ENCODE results near the gene BLACAT1.

BLACAT1 gene

DNA sequence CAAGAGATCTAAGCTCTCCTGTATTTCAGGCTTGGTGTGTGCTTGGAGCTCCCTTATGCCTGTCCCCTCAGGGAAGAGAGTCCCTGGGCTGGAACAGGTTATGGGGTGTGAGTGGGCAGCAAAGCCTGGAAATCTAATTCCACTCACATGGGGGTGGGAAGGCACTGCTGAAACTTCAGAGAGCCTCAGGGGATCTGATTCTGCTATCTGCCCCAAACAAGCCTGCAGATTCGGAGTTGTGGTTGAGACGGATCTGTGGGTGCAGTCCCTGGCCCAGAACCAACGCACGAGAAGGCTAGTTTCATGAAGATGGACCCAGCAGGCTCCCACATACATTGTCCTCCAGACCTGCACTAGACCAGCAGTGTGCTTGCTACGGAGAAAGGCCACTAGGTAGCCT is 2.9 kb downstream of the BLACAT1 start:
- DNase-seq: no peak

DNA sequence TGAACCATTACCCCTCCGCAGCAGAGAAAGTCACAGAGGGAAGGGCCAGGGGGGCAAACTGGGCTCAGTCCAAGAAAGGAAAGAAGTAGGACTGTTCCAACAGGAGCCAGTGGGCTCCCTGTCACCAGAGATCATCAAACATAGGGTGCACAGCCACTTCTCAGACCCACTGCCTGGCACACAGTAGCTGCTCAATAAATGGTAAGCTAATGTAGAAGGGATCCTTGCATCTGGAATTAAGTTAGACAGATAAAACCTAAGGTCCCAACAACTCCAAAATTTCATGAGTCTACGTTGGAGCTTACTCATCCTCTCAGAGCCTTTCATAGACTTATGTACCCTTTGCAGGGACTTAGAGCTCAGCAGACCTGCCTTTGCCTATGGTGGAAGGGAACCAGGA is 3.5 kb downstream of the BLACAT1 start:
- DNase-seq: no peak

DNA sequence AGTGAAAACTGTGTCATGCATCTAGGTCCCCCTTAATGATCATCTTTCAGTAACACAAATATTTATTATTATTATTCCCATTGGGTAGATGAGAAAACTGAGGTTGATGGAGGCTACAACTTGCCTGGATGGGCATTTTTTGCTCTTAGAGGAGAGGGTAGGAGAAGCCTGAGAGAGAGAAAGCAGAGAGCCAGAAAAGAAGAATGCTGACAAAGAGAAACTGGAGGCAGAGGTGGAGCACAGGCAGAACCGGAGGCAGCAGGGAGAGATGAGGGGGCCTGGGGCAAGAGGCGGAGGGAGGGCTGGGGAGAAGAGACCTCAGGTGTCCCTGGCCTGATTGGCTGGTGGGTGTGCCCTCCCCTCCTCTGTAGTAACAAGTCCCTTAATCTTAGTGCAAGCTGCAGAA is 4.1 kb downstream of the BLACAT1 start:
- DNase-seq: no peak

DNA sequence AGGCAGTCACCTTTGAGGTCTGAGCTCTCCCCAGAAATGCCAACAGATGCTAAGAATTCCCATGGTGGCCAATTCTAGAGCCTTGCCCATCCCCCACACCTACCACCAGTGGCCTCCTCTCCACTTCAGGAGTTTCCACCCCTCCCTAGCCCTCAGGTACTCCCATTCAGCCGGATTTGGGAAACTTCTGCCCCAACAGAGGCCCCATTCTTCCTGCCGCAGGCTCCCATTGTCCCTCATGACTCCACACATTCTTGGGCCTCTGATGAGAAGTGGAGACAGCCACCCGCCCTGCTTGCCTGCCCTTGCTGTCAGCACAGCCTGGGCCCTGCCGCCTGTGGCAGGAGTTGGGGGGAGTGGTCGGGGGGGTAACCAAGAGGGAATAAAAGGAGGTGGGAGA is 4.6 kb downstream of the BLACAT1 start:
- DNase-seq: no peak

DNA sequence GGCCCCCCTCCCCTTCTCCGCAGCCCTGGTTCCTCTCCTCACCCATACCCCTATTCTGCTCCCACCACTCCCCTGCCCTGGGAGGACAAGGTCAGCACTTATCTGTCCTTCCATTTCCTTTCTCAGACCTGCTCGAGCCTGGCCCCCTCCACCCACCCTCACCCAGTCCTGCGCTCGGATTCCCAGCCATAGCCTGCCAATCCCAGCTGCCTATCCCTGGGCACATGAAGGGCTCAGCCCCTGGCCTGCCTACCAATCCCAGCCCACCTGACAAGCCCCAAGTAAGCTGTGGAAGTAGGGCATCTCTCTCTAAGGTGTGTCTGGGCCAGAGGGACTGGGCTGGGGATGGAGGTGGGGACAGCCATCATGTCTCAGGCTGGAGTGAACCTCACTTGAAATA is 5.4 kb downstream of the BLACAT1 start:
- DNase-seq: peak; percentile 39

DNA sequence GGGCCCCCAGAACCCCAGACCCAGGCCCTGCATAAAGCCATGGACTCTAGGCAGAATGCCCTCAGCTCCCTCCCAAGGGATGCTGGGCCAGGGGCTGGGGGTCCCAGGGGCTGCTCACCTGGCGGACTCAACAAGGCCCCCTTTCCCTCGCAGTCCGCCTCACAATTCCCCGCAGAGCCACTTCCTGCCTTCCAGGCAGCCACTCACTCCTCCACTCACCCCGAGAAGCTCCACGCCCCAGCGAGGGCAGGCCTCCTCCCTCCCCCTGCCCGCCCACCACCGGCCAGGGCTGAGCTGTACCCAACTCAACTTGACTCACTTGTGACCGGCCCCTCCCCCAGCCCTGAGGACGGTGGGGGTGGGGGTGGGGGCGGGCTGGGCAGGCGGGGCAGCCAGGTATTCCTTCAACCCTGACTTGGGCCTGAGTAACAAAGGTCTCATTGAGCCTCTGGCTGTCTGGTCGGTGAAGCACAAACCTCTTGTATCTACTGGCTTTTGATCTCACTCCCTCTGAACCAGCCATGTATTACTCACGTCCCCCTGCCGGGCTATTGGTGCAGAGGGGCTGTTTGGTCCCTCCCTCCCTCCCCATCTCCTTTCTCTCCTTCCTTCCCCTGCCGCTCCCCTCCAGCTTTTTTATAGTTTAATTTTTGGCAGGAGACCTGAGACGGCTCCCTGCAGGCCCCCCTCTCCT is 5.9 kb downstream of the BLACAT1 start:
- DNase-seq: peak; percentile 86

DNA sequence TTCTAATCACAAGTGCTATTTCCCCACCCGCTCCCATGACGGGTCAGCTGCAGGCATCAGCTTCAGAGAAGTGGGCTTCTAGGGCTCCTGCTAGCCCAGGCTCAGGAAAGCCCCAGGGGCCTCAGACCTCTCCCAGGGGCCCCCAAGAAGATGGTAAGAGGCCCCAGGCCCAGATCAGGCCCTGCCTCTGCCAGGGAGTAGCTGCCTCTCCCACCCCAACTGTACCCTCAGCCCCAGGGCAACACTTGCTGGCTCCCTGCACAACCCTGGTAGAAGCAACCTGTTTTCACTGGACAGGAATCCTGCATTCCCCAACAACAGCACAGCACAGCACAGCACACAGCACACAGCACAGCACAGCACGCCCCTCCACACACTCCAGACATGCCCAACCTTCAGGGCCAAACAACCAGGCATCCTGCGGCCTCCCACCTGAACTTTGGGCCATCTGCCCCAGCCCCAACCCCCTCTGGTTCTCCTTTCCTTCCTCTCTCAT is 6.5 kb downstream of the BLACAT1 start:
- DNase-seq: no peak

DNA sequence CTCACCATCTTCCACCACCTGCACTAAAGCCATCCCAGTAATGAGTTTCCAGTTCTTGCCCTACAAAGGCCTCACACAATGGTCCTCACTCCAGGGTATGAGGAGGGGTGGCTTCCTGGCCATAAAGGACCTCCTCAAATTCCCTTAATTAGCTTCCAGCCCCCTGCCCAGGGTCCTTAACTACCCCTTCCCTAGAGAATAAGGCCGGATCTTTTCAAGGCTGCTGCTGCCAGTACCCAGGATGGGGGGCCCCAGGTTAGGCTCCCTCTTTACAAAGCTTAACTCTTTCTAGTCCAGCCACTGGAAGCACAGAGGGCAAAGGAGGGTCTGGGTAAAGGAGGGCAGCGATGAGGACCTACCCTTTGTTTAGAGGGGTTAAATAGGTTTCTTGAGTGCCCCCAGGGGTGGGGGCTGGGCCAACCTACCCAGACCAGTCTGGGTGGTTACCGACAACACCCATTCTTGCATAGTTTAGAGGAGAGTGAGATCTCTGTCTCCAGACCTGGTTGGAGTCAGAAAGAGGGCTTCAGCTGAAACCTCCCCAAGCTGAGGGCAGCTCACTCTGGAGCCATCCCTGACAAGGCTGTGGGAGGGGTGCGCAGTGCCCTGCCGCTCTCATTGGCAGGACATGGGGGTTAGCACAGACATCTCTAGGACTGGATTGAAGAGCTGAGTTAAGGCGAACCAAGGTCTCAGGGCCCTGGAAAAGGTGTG is 7.1 kb downstream of the BLACAT1 start:
- DNase-seq: no peak

DNA sequence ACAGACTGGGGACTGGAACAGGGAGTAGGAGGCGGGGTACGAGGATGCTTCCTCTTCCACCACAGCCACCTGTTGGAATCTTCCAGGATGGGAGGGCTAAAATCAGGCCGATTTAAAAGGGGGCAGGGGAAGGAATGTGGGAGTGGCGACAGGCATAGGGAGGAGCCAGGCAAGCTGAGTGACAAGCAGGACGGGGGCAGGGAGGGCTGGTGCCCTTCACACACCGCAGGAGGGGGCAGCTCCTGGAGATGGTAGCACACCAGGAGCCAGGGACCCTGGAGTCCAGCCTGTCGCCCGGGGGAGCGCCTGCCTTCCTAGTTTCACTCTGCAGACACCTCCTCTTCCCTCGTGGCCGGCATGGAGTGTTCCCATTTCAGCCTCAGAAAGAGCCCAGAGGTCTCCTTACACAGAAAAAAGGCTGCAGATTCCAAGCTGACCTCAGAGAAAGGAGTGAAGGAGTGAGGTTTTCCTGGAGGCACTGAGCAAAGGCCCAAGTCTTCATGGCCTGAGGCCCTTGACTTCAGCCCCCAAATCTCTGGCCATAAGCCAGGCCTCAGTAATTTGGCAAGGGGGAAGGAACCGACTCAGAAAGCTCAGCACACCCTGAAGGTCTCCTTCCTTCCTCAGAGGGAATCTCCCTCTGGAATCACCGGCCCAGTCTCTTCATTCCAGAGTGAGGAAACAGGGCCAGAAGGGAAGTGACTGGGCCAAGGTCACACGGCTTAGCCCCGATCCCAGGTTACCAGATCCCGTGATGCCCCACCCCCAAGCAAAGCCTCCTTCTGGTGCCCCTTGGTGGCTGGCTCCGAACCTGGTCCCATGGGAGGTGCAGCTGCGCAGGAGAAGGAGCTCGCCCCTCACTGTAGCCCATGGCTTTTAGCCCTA is 8.1 kb downstream of the BLACAT1 start:
- peak; percentile 96 for DNase-seq

DNA sequence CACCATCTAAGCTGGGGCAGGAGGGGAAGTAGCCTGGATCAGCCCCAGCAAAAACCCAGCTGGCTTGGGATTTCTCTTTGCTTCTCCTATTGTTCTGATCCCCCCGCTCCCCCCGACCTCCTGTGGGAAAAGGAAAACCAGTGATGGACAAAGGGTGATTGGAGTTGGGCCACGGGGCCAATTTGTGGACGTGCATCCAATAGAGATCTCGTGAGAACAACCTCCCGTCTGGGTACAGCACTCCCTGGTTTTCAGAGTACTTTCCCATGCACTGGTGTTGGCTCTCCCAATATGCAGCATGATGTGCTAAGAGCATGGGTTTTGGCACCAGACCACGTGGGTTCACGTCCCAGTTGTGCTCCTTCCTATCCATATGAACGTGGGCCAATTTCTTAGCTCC is 9.0 kb downstream of the BLACAT1 start:
- no peak for DNase-seq

DNA sequence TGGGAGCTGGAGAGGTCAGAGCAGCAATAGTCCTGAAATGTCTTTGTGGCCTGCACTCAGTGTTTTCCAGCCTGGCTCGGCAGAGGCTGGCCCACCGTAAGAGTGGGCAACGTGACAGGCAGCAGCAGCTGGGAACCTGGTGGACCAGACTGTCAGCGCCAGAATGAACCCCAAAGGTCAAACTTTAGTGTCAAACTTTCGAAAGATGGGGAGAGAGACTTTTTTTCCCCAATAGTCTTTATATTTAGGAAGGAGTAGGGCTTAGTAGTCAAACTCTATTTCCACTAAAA is 10.3 kb downstream of the BLACAT1 start:
- no peak for DNase-seq

DNA sequence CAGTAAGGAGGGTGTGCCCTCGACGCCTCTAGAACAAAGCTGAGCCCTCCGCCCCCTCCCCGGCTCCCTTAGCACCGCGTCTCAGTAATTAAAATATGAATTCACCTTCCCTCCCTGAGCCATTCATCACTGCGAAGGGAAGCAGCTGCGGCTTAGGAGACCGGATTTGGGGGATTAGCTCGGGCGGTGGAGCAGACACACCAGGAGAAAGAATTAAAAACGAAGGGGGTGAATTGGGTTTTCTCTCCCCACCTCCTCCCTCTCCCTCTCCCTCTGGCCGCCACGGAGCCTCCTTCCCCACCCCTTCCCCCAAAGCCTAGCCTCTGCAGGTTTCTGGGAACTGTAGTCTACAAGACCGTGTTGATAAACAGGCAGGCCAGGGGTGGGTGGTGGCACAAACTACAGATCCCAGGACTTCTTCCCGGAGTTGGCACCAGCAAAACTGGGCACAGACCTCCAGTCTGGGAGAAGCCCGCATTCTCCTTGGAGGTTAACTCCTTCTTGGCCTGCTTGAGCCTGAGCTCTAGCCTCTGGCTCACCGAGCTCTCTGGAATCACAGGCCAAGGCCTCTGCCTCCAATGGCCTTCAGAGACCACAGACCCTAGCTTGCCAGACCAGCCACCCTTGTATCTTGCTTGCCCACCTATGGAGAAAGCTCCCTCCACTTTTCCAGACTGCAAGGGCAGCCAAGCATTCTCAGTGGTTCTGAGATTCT is 10.8 kb downstream of the BLACAT1 start:
- no peak for DNase-seq

DNA sequence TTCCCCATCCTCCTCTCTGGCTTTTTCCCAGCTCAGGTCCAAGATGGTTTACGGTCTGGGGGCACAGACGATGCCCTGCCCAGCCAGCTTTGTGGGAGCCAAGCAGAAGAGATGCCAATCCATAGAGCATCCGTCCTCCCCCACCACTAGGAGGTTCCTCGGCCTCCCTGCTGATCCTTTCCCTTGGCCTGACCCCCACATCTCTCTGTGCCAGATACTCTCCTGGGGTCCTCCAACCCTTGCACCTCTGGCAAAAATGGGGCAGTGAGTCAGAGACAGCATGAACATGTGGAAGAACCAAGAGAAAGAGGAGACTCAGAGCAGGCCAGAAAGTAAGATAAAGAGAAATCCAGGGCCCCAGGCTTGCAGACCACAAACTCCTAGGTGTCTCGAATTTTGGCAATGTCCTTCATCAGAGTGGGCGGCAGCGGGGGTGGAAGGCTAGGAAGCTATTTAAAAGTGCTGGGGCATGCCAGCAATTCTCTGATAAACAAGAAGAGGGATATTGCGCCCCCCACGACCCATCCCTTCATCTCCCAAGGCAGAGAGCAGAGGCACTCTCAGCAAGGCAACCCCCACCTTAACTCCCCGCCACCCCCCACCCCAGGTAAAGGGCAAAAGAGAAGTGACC is 11.4 kb downstream of the BLACAT1 start:
- no peak for DNase-seq

DNA sequence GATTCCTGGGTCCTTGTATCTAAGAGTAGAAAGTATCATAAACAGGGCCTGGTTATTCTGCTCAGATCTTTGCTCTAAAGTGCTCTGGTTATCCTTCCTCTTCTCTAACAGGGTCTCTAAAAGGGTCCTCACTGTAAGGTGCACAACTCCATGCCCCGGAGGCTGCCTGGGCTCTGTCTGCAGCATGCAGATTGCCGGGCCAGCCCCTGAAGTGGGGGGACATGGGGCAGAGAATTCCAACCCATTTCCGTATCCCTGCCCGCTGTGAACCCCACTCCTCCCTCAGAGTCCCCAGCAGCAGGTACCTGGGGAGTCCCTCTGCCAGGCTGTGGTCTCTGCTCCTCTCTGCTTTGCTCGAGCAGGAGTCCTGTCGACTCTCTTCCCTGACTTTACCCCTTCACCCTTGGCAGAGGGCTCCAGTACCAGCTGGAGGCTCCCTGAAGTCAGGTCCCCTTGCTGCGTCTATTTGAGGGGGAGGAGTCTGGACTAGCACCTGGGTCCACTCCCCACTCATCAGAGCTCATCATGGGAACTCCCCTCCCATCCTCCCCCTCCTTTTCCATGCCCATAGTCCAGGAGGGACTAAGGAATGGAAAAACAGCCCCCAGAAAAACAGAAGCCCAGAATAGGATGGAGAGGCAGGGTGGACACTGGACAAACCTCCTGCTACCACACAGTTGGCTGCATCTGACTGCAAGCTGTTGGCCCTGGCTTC is 12.1 kb downstream of the BLACAT1 start:
- DNase-seq: no peak

DNA sequence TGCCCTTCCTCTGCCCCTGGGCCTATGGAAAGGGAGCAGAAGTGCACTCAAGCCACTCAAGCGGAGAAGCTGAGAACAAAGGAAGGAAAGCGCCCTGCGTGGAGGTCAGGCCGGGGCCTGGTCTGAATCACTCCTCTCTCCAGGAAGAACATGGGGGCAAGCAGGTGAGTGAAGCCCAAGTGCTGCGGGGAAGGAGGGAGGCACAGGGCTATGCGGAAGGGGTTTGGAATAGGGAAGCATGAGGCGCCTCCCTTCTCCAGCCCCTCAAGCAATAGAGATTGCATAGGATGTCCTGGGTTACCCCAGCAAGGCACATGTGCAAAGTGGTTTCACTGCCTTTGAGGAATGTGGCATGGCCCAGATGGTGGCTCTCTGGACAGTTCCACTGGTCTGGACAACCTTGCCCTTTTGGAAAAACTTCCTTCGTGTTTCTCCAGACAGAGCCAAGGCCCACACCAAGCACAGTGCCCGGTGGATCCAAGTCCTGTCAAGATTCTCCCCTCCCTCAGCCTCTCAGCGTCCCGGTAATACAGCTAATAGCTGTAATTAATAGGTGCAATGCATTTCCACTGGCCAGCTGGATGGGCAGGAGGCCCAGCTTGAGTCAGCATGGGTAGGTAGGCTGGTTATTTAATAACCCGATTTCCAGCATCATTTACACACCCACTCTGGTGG is 13.7 kb downstream of the BLACAT1 start:
- DNase-seq: no peak

DNA sequence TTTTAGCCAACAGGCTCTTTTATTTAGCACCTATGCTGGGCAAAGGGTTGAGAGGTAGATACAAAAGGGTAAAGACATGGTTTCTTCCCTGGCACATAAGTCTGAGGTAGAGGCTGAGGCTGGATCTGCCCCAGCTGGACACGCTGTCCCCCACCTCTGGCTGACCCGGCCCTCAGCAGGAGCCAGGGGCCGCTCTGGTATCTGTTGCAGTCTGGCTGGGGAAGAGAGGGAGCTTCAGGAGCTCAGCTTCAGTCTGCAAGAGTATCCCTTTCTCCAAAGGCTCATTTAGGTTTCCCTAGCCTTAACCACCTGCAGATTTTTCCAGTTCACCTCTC is 14.2 kb downstream of the BLACAT1 start:
- DNase-seq: no peak

DNA sequence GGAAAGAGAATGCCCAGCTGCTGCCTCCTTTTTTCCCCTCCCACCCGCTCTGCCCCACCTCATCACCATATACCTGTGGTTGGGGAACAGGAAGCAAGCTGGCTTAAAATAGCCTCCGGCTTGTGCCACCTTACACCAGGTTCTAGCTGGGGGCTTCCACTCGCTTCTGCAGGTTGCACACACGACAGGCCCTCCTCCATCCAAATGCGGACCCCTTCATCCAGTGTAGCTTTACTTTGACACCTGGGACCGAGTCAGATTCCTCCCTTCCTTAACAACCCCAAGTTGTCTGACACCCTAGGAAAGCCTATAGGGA is 14.6 kb downstream of the BLACAT1 start:
- no peak for DNase-seq

DNA sequence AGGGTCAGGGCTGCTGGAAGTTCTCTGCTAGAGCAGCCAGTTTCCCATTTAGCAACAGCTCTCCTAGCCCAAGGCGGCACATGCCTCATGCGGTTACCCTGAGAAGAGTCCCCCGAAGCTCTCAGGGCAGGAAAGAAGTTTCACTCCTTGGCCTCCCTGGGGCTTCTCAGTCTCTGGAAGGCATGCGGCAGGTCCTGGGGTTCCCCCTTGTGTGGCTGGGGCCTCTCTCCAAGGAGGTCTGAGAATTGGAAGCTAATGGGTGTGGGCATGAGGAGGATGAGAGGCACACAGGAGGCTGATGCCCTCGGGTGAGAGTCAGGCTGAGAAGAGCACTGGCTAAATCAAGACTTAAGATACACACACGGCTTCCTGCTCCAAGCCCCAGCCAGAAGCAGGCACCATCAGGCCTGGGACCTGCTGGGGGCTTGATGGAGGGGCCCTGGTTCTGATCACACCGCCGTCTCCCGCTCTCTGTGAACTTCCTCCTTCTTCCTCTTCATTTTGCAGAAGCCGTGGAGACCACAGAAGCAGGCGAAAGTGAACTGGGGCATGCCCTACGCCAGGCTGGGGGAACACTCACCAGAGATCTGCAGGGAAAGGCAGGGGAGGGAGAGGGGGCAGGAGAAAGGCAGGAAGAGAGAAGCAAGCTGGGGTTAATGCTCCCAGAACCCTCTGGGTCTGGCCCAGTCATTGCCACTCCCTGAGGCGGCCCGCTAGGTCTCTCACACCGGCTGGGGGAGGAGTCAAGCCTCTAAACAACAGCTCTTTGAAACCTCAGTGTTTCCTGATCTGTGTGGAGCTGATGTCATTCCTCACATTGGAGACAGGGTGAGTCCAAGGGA is 15.1 kb downstream of the BLACAT1 start:
- peak; percentile 97 for DNase-seq

DNA sequence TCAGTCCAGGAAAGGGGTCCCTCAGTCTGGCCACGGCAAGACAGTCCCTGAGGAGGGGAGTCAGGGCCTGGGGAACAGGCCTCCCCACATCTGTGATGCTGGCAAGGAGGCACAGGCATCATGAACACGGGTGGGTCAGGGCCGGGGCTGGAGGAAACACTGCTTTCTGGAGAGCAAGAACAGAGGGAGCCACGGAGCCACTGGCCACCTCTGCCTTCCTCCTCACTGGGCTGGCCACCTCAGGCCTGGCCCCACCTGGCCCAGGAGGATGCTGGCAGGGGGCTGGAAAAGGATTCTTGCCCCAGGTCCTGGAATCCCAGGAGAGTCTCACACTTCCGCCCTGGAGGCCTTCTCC is 15.7 kb downstream of the BLACAT1 start:
- DNase-seq: no peak

DNA sequence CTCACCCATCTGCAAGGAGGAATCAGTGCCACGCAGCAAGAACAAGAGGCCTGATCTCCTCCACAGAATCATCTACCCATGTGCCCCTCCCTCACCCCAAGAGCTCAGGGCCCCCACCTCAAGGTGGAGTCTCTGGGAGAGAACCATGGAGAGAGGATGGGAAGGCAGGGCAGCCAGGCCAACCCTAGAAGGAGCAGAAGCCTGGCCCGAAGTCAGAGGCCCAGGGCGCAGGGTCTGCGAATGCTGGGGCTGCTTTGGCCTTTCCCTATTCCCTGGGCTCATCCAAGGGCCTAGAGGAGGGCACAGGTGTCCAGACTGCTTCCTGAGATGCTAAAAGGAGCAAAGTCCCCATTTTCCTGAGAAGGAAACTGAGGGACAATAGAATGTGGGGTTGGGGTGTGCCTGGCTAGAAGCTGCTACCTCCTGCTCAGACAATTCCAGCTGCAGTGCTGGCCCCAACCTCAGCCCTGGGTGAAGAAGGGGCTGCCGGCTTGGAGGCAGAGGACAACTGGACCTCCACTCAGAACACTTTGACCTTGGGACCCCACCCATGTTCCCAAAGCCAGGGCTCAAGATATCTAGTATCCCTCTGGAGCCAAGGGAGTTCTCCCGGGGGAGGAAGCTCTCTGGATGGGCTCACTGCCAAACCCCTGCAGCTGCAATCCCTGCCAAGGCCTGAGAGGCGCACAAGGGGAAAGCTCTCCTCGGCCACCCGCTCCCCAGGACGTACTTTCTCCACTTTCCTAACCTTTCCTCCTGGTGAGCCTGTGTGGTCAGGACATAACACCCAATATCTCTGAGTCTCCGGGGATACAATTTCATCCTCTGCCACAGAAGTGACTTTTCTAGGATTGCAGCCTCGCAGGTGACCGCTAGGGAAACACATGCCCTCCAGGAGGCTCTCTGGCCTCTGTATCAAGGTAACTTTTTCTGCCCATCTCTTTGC is 17.4 kb downstream of the BLACAT1 start:
- DNase-seq: peak; percentile 74
